Astrocyte (in vitro differentiated cells and primary cell): ENCODE results near the gene PRSS1. TPM values are rescaled to one million over a fixed set of nuclear protein-coding genes. Genes with fewer than 3 reads are reported as not detected.

Experiments
- DNase-seq: peaks from one replicate; pipeline ENCODE4 v3.0.0-alpha.2; 2010; ENCODE audit warnings: low read depth
- FAIRE-seq: peaks from 2 replicates; lab custom pipeline; 2011; peaks lifted over from hg19 to GRCh38; lab: Jason Lieb, UNC
- H2AFZ ChIP-seq: 2 replicates; pipeline ENCODE4 v1.6.0; 2012; ENCODE audit warnings: low read depth, low read length, inconsistent platforms
- H3K27ac ChIP-seq: 2 replicates; pipeline ENCODE4 v1.5.1; 2011; ENCODE audit warnings: low read depth, low read length, inconsistent platforms
- H3K27me3 ChIP-seq: 2 replicates; pipeline ENCODE4 v1.6.0; 2011; ENCODE audit warnings: low read length, inconsistent platforms; ENCODE audit not compliant: insufficient read depth
- H3K36me3 ChIP-seq: 2 replicates; pipeline ENCODE4 v1.5.1; 2011; ENCODE audit warnings: low read length, inconsistent platforms; ENCODE audit not compliant: insufficient read depth
- H3K4me1 ChIP-seq: 2 replicates; pipeline ENCODE4 v1.5.1; 2011; ENCODE audit warnings: low read length, inconsistent platforms; ENCODE audit not compliant: insufficient read depth
- H3K4me2 ChIP-seq: 2 replicates; pipeline ENCODE4 v1.6.0; 2012; ENCODE audit warnings: low read length, inconsistent platforms
- H3K4me3 ChIP-seq: 2 replicates; pipeline ENCODE4 v1.5.1; 2011; ENCODE audit warnings: low read depth, mild to moderate bottlenecking, low read length, inconsistent platforms; ENCODE audit not compliant: insufficient read depth
- H3K79me2 ChIP-seq: 2 replicates; pipeline ENCODE4 v1.6.0; 2012; ENCODE audit warnings: mild to moderate bottlenecking, low read length, inconsistent platforms; ENCODE audit not compliant: insufficient read depth
- H3K9ac ChIP-seq: 2 replicates; pipeline ENCODE4 v1.6.0; 2012; ENCODE audit warnings: mild to moderate bottlenecking, low read length, inconsistent platforms
- H3K9me3 ChIP-seq: 2 replicates; pipeline ENCODE4 v1.5.1; 2012; ENCODE audit warnings: low read depth, mild to moderate bottlenecking, low read length, inconsistent platforms; ENCODE audit not compliant: insufficient read depth
- H4K20me1 ChIP-seq: 2 replicates; pipeline ENCODE4 v1.6.0; 2012; ENCODE audit warnings: low read length, inconsistent platforms; ENCODE audit not compliant: insufficient read depth
- H3K27ac Mint-ChIP-seq: one replicate; pipeline ENCODE4 v1.8.0; 2021; ENCODE audit warnings: mild to moderate bottlenecking, mixed read lengths; ENCODE audit not compliant: unreplicated experiment
- H3K27me3 Mint-ChIP-seq: one replicate; pipeline ENCODE4 v1.8.0; 2021; ENCODE audit warnings: low read depth, mixed read lengths; ENCODE audit not compliant: unreplicated experiment
- H3K36me3 Mint-ChIP-seq: one replicate; pipeline ENCODE4 v1.8.0; 2021; ENCODE audit warnings: low read depth, mixed read lengths; ENCODE audit not compliant: unreplicated experiment
- H3K4me1 Mint-ChIP-seq: one replicate; pipeline ENCODE4 v1.8.0; 2021; ENCODE audit warnings: low read depth, mixed read lengths; ENCODE audit not compliant: unreplicated experiment
- H3K4me3 Mint-ChIP-seq: one replicate; pipeline ENCODE4 v1.8.0; 2021; ENCODE audit warnings: mild to moderate bottlenecking, moderate library complexity, mixed read lengths; ENCODE audit not compliant: unreplicated experiment
- H3K9me3 Mint-ChIP-seq: one replicate; pipeline ENCODE4 v1.8.0; 2021; ENCODE audit warnings: mild to moderate bottlenecking, mixed read lengths; ENCODE audit not compliant: unreplicated experiment
- CTCF ChIP-seq: IDR thresholded peaks from 2 replicates; pipeline ENCODE4 v1.5.1; 2011; ENCODE audit warnings: low read depth, mild to moderate bottlenecking, inconsistent platforms, low read length, moderate library complexity; ENCODE audit not compliant: insufficient read depth
- EZH2 ChIP-seq: IDR thresholded peaks from 2 replicates; pipeline ENCODE4 v1.6.1; 2012; ENCODE audit warnings: mild to moderate bottlenecking, low read length, inconsistent platforms; ENCODE audit not compliant: insufficient read depth
- total RNA-seq: library from RNA; stranded (reverse); gene quantifications from 2 replicates; pipeline ENCODE4 v1.2.1, GENCODE V29; 2021

Gene PRSS1
- total RNA-seq, 1 donor from 2014 or later: not detected

GRCh38 chr7:142720986-142721385, 28.3 kb upstream of the PRSS1 start:
- Histone ChIP-seq H3K4me3 (no peak overlapping the region), H3K4me1 (no peaks in the 10 kb centered on the region), H3K9ac (no peak overlapping the region), H3K79me2 (no peaks in the 10 kb centered on the region), H3K27me3 (peaks cover 11% of the 10 kb centered on the region), H3K9me3 (no peaks in the 10 kb centered on the region), H3K27ac (no peak overlapping the region), H3K4me2 (no peak overlapping the region), H4K20me1 (no peaks in the 10 kb centered on the region), H3K36me3 (no peaks in the 10 kb centered on the region), H2AFZ (no peak overlapping the region)
- no peak for TF ChIP-seq CTCF
- TF ChIP-seq EZH2: no peak
- Mint-ChIP-seq H3K4me3 (no peak overlapping the region), H3K27me3 (peaks cover 2% of the 10 kb centered on the region), H3K9me3 (peaks cover 2% of the 10 kb centered on the region), H3K4me1 (peaks cover 3% of the 10 kb centered on the region), H3K36me3 (peaks cover 2% of the 10 kb centered on the region), H3K27ac (no peak overlapping the region)
- DNase-seq (no peak), FAIRE-seq (no peak)

- no peak overlapping the region for H2AFZ ChIP-seq
- no peaks in the 10 kb centered on the region for H3K79me2 ChIP-seq
- DNase-seq (no peak), FAIRE-seq (no peak)
- H3K9me3 Mint-ChIP-seq: peaks cover 3% of the 10 kb centered on the region
- no peak for TF ChIP-seq EZH2
- no peak for TF ChIP-seq CTCF
- no peaks in the 10 kb centered on the region for H3K36me3 ChIP-seq
- H3K4me1 Mint-ChIP-seq: no peaks in the 10 kb centered on the region
- H3K4me3 Mint-ChIP-seq: no peak overlapping the region
- H3K27me3 ChIP-seq: peaks cover 11% of the 10 kb centered on the region
- peaks cover 4% of the 10 kb centered on the region for H3K27me3 Mint-ChIP-seq
- H3K27ac Mint-ChIP-seq: no peak overlapping the region
- no peaks in the 10 kb centered on the region for H4K20me1 ChIP-seq
- H3K4me2 ChIP-seq: no peak overlapping the region
- no peaks in the 10 kb centered on the region for H3K4me1 ChIP-seq
- H3K4me3 ChIP-seq: no peak overlapping the region
- no peaks in the 10 kb centered on the region for H3K9me3 ChIP-seq
- no peak overlapping the region for H3K9ac ChIP-seq
- H3K36me3 Mint-ChIP-seq: peaks cover 2% of the 10 kb centered on the region
- H3K27ac ChIP-seq: no peak overlapping the region
These were observed 27.0 kb upstream of the PRSS1 start for GRCh38 chr7:142722248-142722794.

- Histone ChIP-seq H3K9ac (no peak overlapping the region), H3K27ac (no peak overlapping the region), H4K20me1 (no peaks in the 10 kb centered on the region), H3K4me2 (no peak overlapping the region), H3K27me3 (peaks cover 7% of the 10 kb centered on the region), H2AFZ (no peak overlapping the region), H3K9me3 (no peaks in the 10 kb centered on the region), H3K4me1 (no peaks in the 10 kb centered on the region), H3K79me2 (no peaks in the 10 kb centered on the region), H3K36me3 (no peaks in the 10 kb centered on the region), H3K4me3 (no peak overlapping the region)
- Mint-ChIP-seq H3K36me3 (no peaks in the 10 kb centered on the region), H3K4me3 (no peak overlapping the region), H3K27me3 (no peaks in the 10 kb centered on the region), H3K27ac (no peak overlapping the region), H3K4me1 (no peaks in the 10 kb centered on the region), H3K9me3 (no peaks in the 10 kb centered on the region)
- no peak for FAIRE-seq
- DNase-seq: no peak
- TF ChIP-seq CTCF (no peak), EZH2 (no peak)
These were observed 16.0 kb upstream of the PRSS1 start for GRCh38 chr7:142733271-142733670.
